ENCODE data around the gene RNF126. TPM values are rescaled to one million over a fixed set of nuclear protein-coding genes. Genes with fewer than 3 reads are reported as not detected.
A peak's percentile ranks its signal among the peaks of the same experiment; 100 is the strongest.

RNF126 gene
- total RNA-seq, 2 experiments from 2014 or later, result 79.0 to 84.8 TPM

- Mint-ChIP-seq H3K4me3 (no peak overlapping the region), H3K9me3 (no peaks in the 10 kb centered on the region), H3K36me3 (peaks cover 2% of the 10 kb centered on the region), H3K4me1 (peaks cover 4% of the 10 kb centered on the region), H3K27me3 (no peaks in the 10 kb centered on the region), H3K27ac (no peak overlapping the region)
- DNase-seq (no peak), ATAC-seq (ENCODE audit: low read depth) (no peak)
- POLR2A ChIA-PET, result no interaction called here
These were observed 10.3 kb downstream of the RNF126 start for GRCh38 chr19:652467-653389.

- ATAC-seq (ENCODE audit: low read depth) (no peak), DNase-seq (no peak)
- Mint-ChIP-seq H3K36me3 (peaks cover 2% of the 10 kb centered on the region), H3K9me3 (no peaks in the 10 kb centered on the region), H3K27me3 (no peaks in the 10 kb centered on the region), H3K27ac (no peak overlapping the region), H3K4me3 (no peak overlapping the region), H3K4me1 (peaks cover 4% of the 10 kb centered on the region)
- POLR2A ChIA-PET, result no interaction called here
These were observed 11.0 kb downstream of the RNF126 start for GRCh38 chr19:651991-652390.

GRCh38 chr19:651114-651818 lies 11.7 kb downstream of the RNF126 start:
- Mint-ChIP-seq H3K4me3 (no peak overlapping the region), H3K9me3 (no peaks in the 10 kb centered on the region), H3K27ac (no peak overlapping the region), H3K27me3 (no peaks in the 10 kb centered on the region), H3K4me1 (peaks cover 3% of the 10 kb centered on the region), H3K36me3 (peaks cover 2% of the 10 kb centered on the region)
- ATAC-seq (ENCODE audit: low read depth) (no peak), DNase-seq (no peak)
- POLR2A ChIA-PET, result no interaction called here

GRCh38 chr19:650121-650520 lies 12.9 kb downstream of the RNF126 start:
- DNase-seq, result no peak
- POLR2A ChIA-PET, result no interaction called here
- Mint-ChIP-seq H3K27ac (no peak overlapping the region), H3K27me3 (no peaks in the 10 kb centered on the region), H3K36me3 (peaks cover 2% of the 10 kb centered on the region), H3K4me1 (peaks cover 2% of the 10 kb centered on the region), H3K4me3 (no peak overlapping the region), H3K9me3 (no peaks in the 10 kb centered on the region)
- no peak for ATAC-seq (ENCODE audit: low read depth)

- no peak for DNase-seq
- POLR2A ChIA-PET, result interaction anchor here (0.5 kb wide), 1 partner anchor 16 kb away, joined by 3 read pairs; the partner anchor contains the start of gene POLRMT
- Mint-ChIP-seq H3K36me3 (peaks cover 2% of the 10 kb centered on the region), H3K4me1 (no peaks in the 10 kb centered on the region), H3K27ac (no peak overlapping the region), H3K27me3 (no peaks in the 10 kb centered on the region), H3K4me3 (no peak overlapping the region), H3K9me3 (no peaks in the 10 kb centered on the region)
- ATAC-seq (ENCODE audit: low read depth), result no peak
These were observed 13.9 kb downstream of the RNF126 start for GRCh38 chr19:648904-649801.

- DNase-seq (no peak), ATAC-seq (ENCODE audit: low read depth) (no peak)
- POLR2A ChIA-PET, result interaction anchor here (0.5 kb wide), 1 partner anchor 15 kb away, joined by 3 read pairs; the partner anchor contains the start of gene POLRMT
- H3K27ac Mint-ChIP-seq, result no peak overlapping the region
- peaks cover 2% of the 10 kb centered on the region for H3K36me3 Mint-ChIP-seq
- no peaks in the 10 kb centered on the region for H3K4me1 Mint-ChIP-seq
- H3K4me3 Mint-ChIP-seq, result no peak overlapping the region
- no peaks in the 10 kb centered on the region for H3K9me3 Mint-ChIP-seq
- H3K27me3 Mint-ChIP-seq, result no peaks in the 10 kb centered on the region
These were observed 14.7 kb downstream of the RNF126 start for GRCh38 chr19:648305-648704.

GRCh38 chr19:647566-648284 lies 15.3 kb downstream of the RNF126 start:
- no peak for DNase-seq
- H3K4me1 Mint-ChIP-seq, result no peaks in the 10 kb centered on the region
- no peaks in the 10 kb centered on the region for H3K9me3 Mint-ChIP-seq
- H3K36me3 Mint-ChIP-seq, result peaks cover 2% of the 10 kb centered on the region
- no peak overlapping the region for H3K27ac Mint-ChIP-seq
- H3K4me3 Mint-ChIP-seq, result no peak overlapping the region
- H3K27me3 Mint-ChIP-seq, result no peaks in the 10 kb centered on the region
- no peak for ATAC-seq (ENCODE audit: low read depth)
- POLR2A ChIA-PET, result interaction anchor here (1.2 kb wide), 1 partner anchor 12 kb away, joined by 5 read pairs; no protein-coding TSS in a partner anchor

GRCh38 chr19:646779-647565 lies 16.0 kb downstream of the RNF126 start:
- POLR2A ChIA-PET, result interaction anchor here (1.2 kb wide), 1 partner anchor 12 kb away, joined by 5 read pairs; no protein-coding TSS in a partner anchor
- no peaks in the 10 kb centered on the region for H3K4me1 Mint-ChIP-seq
- H3K9me3 Mint-ChIP-seq, result no peaks in the 10 kb centered on the region

GRCh38 chr19:645912-646778 lies 16.9 kb downstream of the RNF126 start:
- ATAC-seq (ENCODE audit: low read depth), result peak; percentile 10
- POLR2A ChIA-PET, result interaction anchor here (1.2 kb wide), 1 partner anchor 13 kb away, joined by 5 read pairs; no protein-coding TSS in a partner anchor
- H3K4me3 Mint-ChIP-seq, result no peak overlapping the region
- no peaks in the 10 kb centered on the region for H3K27me3 Mint-ChIP-seq
- no peaks in the 10 kb centered on the region for H3K9me3 Mint-ChIP-seq
- no peaks in the 10 kb centered on the region for H3K4me1 Mint-ChIP-seq
- DNase-seq, result no peak
- H3K36me3 Mint-ChIP-seq, result peaks cover 2% of the 10 kb centered on the region
- H3K27ac Mint-ChIP-seq, result peak overlapping the region; percentile 67

More at GRCh38 chr19:646779-647565, 16.0 kb downstream of the RNF126 start:
- no peak for DNase-seq
- Mint-ChIP-seq H3K27me3 (no peaks in the 10 kb centered on the region), H3K4me3 (no peak overlapping the region), H3K36me3 (peaks cover 2% of the 10 kb centered on the region), H3K27ac (no peak overlapping the region)
- ATAC-seq (ENCODE audit: low read depth), result no peak

GRCh38 chr19:644789-645188 lies 18.2 kb downstream of the RNF126 start:
- Mint-ChIP-seq H3K36me3 (peaks cover 2% of the 10 kb centered on the region), H3K4me1 (no peaks in the 10 kb centered on the region), H3K27ac (no peak overlapping the region), H3K27me3 (no peaks in the 10 kb centered on the region), H3K4me3 (no peak overlapping the region), H3K9me3 (no peaks in the 10 kb centered on the region)
- ATAC-seq (ENCODE audit: low read depth) (no peak), DNase-seq (no peak)
- POLR2A ChIA-PET, result interaction anchor here (1.0 kb wide), 2 partner anchors 11 to 16 kb away, joined by 5 read pairs; partner anchors contain the start of gene POLRMT

GRCh38 chr19:644363-644762 lies 18.7 kb downstream of the RNF126 start:
- peaks cover under 1% of the 10 kb centered on the region for H3K4me1 Mint-ChIP-seq
- no peaks in the 10 kb centered on the region for H3K9me3 Mint-ChIP-seq
- ATAC-seq (ENCODE audit: low read depth), result no peak
- peaks cover 2% of the 10 kb centered on the region for H3K36me3 Mint-ChIP-seq
- H3K27ac Mint-ChIP-seq, result no peak overlapping the region
- no peak overlapping the region for H3K4me3 Mint-ChIP-seq
- no peak for DNase-seq
- POLR2A ChIA-PET, result interaction anchor here (1.0 kb wide), 2 partner anchors 11 to 16 kb away, joined by 5 read pairs; partner anchors contain the start of gene POLRMT
- H3K27me3 Mint-ChIP-seq, result peaks cover 1% of the 10 kb centered on the region
